Measurements from ENCODE around the gene SHROOM3.

The SHROOM3 gene

DNA sequence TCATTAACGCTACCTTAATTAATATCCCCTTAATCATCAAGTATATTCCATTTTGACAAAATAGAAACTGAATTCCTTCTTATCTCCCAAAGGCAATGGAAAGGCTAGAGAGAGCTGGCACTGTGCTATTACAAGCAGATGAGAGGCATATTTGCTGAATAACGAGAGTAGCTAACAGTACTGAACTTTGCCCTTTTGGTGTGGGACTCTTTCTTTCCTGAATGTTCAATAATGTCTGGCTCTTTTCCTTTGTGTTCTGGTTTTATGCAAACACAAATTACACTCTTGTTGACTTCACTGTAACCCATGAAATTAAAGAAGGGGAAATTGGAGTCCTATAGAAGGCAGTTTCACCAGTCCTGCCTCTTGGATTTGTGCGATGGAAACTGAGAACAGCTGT lies 63.5 kb downstream of the SHROOM3 start:
- peak; percentile 67 for DNase-seq

DNA sequence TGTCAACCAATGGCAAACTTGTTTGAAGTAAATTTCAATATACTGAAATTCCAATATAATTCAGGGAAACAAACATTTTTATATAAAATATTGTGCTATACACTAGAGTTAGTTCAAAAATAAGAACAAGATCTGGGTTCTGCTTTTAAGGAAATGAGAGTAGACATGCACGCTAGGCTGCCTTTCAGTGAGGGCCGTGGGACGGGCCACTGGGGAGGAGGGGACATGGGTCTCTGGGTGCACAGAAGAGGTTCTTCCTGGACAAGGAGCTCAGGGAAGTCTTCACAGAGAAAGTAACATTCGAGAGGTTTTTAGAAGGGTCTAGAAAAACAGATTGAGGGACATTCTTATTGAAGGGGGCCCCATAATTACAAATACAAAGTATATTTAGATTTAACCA lies 64.4 kb downstream of the SHROOM3 start:
- no peak for DNase-seq

DNA sequence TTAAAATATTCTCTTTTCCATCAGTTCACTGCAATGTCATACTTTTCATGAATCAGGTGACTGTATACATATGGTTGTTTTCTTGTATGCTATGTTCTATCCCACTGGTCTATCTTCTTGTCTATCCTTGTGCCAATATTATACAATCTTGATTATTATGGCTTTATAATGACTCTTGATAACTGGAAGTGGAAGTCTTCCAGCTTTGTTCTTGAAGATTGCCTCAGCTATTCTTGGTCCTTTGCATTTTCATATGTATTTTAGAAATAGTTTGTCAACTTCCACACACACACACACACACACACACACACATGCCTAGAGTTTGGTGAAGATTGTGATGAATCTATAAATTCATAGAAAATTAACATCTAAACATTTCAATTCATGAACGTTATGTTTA lies 67.9 kb downstream of the SHROOM3 start:
- DNase-seq: no peak

DNA sequence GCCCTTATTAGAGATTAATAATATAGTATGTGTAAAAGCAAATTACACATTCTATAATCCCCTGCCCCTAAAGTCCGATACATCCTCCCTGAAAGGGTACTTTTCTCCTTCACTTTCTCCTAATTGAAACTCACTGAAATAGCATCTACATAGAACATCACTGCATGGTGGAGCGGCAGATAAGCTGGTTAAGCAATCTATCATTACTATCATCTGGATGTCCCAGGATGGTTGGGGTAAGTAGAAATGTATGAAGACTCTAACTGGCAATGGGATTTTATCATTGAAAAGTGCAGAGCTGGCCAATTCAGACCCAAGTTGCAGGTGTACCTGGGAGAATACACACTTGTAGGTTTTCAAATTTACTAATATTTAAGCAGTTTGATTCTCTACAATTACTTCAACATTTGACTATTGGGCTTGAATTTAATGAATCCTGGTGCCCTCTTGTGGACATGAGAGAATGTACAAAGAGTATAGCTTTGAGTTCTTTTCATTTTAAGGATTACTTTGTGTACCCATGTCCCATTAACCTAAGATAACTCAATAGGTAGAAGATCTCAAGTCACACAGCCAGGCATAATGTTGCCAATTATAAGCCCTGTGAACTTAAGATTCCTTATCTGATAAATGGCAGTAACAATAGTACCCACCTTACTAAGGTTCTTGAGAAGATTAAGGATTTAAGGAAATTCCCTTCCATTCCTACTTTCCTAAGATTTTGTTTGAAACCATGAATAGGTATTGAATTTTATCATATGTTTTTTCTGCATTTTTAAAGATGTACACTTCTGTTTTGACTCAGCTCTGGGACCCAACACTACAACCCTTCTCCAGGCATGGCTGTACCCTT lies 69.8 kb downstream of the SHROOM3 start:
- peak; percentile 82 for DNase-seq

DNA sequence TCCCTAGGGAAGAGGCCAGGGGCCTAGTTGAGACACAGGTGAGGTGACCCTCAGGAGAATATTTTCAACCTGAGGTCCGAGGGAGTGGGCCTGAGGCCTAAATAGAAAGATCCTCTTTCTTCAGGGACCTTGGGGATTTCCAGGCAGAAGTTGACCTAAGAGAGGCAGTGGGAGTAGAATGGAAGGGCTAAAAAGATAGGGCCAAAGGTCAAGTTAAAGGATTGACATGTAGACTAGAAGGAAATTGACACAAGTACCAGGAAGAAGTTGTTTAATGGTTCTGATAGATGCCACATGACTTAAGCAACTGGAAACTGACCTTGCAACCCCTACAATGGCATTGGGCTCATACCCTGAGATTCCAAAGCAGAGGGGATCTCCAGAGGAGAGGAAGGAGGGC lies 76.9 kb downstream of the SHROOM3 start:
- DNase-seq: no peak

DNA sequence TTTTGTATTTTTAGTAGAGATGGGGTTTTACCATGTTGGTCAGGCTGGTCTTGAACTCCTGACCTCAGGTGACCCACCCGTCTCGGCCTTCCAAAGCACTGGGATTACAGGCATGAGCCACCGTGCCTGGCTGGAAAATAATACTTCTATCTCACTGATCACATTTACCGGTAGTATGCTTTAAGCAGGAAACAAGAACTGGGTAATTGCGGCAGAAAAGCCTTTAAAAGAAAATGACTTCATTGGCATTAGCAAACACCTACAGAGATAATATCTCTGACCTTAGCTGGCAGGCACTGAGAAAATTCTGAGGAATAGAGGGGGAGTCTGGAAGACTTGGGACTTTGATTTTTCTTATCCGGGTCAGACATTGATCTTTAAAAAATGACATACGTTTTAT lies 78.5 kb downstream of the SHROOM3 start:
- DNase-seq: no peak

DNA sequence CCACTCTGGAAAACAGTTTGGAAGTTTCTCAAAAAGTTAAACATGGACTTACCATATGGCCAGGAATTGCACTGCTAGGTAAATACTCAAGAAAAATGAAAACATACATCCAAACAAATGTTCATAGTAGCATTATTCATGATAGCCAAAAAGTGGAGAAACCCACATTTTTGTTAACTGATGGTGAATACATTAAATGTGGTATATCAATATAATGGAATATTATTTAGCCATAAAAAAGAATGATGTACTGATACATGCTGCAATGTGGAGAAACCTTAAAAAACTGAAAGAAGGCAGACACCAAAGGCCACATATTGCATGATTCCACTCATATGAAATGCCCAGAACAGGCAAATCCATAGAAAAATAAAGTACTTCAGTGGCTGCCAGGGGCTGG lies 79.1 kb downstream of the SHROOM3 start:
- no peak for DNase-seq

DNA sequence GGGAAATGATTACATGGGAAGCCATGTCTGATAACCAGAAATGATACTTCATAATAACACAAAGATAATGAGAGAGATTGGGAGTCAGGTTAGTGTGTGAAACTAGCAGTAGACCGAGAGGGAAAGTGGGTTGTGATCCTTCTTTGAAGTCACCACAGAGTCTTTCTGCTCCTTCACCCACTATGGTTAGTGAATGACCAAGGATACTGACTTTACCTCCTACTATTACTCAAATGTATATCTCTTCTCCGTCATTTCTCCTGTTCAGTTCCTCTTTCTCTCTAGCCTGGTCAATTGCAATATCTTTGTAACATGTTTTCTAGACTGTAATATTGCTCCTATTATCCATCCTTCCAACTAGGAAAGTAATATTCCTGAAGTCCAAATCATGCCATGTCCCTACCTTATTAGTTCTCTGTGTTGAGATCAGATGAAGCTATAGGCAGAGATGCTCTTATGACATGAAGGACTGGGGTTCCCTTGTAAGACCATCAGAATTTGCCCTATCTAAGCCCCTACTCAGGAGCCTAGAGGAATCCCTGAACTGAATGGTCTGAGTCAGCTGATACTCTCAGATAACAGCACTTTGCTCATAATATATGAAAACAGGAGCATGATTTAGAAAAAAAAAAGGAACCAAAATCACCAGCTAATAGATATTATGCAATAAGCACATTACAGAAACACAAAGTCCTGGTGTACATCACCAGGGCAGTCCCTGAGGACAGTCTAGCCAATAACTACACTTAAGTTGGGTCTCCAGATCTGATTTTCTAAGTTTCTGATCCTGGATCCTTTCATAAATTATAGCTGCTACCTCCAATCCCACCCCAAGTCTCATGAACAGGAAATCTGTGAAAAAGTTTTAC lies 81.2 kb downstream of the SHROOM3 start:
- DNase-seq: no peak

DNA sequence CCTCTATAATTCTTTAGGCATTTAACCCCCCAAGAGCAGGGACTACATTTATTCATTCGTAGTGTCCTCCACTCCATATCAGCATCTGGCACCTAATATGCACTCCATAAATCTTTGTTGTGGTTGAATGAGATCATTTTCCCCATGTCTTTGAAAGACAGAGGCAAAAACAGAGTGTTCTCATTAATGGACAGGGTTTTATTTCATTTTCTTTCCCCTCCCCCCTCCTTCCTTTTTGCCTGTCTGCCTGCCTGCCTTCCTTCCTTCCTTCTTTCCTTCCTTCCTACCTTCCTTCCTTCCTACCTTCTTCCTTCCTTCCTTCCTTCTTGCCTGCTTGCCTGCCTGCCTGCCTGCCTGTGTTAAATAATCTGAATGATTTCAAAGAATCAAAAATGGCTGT lies 83.2 kb downstream of the SHROOM3 start:
- no peak for DNase-seq

DNA sequence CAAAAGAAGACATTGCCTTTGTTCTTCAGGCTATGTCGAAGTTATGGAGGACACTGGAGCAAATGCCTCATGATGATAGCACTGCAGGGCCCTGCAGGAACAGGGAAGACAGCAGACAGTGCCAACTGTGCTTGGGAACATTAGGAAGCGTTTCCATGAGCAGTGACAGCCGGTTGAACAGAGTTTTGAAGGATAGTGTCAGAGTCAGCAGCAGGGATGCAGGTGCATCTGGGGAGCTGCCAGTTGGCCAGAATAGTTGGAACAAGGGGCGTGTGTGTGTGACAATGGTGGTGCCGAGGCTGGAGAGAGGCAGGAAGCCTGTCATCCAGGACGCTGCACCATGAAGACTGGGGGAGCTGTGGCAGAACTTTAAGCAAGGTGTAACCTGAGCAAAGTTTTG lies 88.6 kb downstream of the SHROOM3 start:
- DNase-seq: no peak

DNA sequence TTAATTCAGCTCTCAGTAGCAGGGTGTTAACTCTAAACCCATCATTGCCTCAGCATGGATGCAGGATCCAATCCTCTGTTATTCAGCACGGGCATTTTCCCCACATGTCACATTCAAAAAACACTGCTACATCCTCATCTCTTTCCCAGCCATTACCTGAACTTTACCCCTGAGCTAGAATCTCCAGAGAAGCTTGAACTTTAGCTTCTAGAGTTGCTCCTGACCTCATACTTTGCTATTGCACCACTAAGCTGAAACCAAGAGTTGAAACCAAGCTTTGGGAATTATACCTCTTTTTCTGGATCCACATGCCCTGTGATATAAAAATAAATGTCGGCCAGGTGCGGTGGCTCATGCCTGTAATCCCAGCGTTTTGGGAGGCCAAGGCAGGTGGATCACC lies 90.7 kb downstream of the SHROOM3 start:
- DNase-seq: no peak

DNA sequence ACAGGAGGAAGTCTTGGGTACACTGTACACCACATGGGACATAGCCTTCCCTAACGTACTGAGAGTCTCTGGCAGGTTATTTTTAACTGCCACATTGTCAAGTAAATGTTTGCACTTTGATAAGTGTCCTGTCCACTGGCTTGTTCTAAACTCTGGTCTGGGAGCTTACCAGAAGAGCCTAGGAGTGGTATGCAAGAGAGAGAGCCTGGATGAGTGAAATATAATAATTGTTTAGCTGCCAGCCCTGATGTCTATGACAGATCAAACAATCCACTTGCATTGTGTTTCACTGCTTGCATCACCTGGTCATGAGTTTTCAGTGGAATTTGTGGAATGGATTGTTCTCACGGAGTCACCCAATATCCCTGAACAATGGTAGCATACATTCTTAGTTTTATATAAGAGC lies 91.6 kb downstream of the SHROOM3 start:
- DNase-seq: no peak

DNA sequence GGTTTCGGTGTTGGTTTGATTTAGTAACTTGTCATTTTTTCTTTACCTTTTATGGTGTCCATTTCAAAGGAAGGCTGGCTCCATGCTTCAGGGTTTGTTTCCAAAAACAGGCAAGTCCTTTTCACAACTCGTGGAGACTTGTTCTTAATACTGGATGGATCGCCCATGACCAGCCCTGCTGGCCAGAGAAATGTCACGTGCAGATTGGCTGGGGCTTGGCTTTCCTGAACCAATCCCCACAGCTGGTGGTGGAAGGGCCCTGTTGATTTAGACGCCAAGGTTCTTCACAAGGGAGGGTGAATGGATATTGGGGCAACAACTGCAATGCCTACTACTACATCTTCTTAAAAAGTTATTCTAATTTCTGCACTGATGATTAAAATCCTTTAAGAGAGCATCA lies 92.6 kb downstream of the SHROOM3 start:
- no peak for DNase-seq

DNA sequence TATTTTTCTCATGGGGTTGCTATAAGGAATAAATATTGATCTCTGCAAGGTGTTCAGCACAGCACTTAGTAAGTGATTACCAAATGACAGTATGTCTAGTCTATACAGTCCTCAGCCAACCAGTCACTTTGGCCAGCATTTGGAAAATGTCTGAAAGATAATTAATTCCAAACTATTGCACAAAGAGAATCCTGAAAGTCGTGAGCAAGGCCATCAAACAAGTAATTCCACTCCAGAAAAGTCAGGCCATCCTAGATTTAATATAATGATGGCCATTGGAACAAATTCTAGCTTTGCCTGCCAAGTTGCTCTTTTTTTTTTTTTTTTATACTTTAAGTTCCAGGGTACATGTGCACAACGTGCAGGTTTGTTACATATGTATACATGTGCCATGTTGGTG lies 96.6 kb downstream of the SHROOM3 start:
- no peak for DNase-seq

DNA sequence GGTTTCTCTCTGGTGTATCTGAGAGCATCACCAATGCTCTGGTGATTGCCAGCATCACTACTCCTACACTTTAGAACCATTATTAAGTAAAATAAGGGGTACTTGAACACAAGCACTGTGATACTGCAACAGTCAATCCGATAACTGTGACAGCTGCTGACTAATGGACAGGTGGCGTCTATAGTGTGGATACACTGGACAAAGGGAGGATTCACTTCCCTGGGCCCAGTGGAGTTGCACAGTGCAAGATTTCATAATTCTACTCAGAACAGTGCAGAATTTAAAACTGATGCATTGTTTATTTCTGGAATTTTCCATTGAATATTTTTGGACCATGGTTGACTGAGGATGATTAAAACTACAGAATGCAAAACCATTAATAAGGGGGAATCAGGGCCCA lies 97.8 kb downstream of the SHROOM3 start:
- DNase-seq: peak; percentile 47

DNA sequence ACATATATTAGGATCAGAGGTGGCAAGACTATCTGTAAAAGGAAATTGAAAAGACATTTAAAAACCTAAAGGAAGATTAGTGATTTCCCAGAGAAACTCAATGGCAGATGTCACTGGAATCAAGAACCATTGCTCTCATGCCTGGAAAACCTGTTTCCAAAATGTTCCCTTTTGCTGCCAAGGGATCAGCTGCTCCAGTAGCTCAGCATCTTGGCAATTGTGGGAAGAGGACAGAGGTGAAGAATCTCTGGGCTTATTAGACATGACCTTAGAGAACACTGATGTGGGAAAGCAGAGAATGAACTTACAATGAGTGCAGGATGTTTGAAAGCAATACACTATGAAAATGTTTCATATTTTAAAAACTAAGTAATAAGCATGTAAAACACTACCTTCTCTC lies 98.3 kb downstream of the SHROOM3 start:
- DNase-seq: no peak

DNA sequence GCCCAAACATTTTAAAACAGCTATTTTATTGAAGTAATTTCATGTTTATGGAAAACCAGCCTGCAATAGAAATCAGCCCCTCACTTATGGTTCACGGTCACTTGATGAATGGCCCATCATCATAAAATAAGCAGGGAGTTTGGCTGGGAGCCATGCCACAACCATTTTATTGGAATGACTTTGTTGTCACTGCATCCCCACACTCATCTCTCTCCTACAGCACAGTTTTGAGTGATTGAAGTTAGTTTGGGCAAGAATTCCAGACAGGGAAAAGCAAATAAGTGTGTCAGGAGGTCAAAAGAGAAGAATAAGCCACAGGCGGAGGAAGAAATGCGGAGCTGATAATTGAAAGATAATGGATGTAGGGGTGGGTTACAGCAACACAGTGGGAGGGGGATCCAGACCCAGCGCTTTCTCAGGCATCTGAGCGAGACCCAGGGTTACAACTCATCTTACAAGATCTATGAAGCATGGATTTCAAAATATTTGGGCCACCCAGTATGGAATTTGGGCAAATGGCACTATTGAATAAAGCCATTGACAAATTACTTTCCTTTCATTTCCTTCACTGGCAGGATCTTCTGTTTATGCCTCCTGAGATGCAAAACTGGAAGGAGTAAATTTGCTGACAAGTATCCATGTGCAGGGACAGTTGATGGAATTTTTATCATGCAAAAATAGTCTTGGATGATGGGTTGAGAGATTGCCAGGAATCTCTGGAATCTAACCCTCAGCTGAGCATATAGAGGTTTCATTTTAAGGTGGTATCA lies 100.8 kb downstream of the SHROOM3 start:
- peak; percentile 44 for DNase-seq

DNA sequence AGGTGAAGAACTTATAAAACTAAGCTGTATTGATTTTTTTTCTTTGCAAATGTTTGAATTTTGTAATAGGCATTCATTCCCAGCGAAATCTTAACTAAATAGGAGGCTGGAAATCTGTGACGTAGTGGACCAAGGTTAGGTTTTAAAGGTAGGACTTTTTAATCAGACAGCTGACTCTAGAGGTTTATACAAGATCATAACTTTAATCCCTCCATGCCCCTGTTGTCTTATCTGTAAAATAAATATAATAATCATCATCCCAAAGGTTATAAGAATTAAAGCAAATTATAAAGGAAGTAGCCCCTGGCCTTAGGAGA lies 101.3 kb downstream of the SHROOM3 start:
- DNase-seq: no peak

DNA sequence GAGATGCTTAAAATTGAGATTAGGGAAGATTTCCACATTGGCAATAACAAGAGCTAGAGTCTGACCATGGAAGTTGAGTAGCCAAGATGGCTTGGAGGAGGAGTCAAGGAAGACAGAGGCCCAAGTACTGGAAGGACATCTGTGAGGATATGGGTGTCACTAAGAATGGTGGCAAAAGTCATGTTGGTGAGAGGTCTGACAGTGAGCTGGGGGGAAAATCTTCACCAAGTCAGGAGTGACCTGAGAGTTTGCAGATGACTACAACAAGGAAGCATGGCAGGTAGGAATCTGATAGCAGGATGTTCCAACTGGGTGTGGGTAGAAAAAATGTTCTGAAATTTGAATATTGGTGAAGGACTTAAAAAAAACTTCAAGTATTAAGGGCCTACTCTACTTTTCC lies 103.3 kb downstream of the SHROOM3 start:
- DNase-seq: no peak

DNA sequence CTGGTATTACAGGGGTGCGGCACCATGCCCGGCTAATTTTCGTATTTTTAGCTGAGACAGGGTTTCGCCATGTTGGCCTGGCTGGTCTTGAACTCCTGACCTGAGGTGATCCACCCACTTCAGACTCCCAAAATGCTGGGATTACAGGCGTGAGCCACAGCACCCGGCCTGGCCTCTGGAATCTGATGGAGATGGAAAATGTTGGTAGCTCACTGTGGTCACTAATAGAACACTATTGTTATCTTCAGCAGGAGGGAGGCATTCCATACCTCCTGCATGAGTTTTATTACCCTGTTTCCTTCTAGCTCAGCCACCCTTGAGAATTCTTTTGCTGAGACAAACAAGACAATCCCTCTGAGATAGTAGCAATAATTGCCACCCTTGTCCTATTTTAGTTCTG lies 105.0 kb downstream of the SHROOM3 start:
- no peak for DNase-seq

DNA sequence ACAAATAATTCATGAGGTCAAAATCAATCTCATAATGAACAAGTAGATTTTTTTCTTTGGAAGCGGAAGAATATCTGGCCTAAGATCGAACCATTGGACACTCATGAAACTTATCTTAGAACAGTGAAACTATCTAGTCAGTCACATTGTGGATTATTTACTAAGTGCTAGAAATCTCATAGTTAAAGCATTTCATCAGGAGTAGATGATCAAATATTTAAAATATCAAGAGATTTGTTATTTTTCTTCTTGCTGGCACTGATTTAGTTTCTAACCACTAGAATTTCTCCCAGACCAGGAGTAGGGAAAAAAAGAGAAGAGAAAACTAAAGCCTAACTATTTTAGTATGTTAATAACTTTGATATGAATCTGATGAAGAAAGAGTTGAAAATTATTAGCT lies 105.5 kb downstream of the SHROOM3 start:
- DNase-seq: no peak

DNA sequence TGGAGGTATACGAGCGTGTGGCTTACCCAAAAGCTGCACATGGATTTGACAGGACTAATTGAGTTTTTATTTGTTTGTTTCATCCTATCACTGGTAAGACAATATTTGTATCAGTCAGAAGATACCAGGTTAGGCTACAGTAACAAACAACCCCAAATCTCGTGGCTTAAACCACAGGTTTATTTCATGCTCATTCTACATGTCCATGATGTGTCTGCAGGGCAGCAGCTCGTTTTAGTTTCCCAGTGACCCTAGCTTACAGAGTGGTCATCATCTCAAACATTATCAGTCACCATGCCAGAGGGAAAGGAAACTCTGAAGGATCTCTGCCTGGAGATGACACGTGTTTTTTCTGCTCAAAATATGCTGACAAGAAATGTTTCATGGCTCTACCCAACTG lies 108.3 kb downstream of the SHROOM3 start:
- DNase-seq: no peak

DNA sequence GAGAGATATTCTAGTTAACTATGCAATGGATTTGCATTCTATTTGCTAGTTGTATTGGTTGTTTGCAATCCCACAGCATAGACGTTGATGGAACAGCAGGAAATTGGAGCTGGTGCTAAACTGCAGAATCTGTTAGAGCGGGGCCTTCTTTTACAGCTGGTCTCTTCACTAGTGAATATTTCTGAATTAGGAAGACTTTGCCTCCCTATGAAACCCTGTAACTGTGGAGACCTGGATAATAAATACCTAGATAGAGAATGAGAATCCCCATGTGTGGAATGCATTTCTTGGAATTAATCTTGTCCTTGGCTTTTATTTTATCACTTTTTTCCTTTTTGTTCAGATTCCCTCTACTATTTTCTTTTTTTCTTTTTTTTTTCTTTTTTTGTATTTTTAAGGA lies 109.7 kb downstream of the SHROOM3 start:
- no peak for DNase-seq

Data from eye (tissue), 1 donor.